C4-2B (cell line): ENCODE measurements around the gene ARHGAP8.

Experiments
- ZFX ChIP-seq: fragments of 450-650 bp; IDR thresholded peaks from 2 replicates; pipeline ENCODE4 v1.6.1; 2017
- TF ChIP-seq, protein P1 (sequence below): fragments of 450-650 bp; conservative IDR thresholded peaks from 2 replicates; pipeline ENCODE4 v1.5.1; 2017; ENCODE audit warnings: mild to moderate bottlenecking

DNA sequence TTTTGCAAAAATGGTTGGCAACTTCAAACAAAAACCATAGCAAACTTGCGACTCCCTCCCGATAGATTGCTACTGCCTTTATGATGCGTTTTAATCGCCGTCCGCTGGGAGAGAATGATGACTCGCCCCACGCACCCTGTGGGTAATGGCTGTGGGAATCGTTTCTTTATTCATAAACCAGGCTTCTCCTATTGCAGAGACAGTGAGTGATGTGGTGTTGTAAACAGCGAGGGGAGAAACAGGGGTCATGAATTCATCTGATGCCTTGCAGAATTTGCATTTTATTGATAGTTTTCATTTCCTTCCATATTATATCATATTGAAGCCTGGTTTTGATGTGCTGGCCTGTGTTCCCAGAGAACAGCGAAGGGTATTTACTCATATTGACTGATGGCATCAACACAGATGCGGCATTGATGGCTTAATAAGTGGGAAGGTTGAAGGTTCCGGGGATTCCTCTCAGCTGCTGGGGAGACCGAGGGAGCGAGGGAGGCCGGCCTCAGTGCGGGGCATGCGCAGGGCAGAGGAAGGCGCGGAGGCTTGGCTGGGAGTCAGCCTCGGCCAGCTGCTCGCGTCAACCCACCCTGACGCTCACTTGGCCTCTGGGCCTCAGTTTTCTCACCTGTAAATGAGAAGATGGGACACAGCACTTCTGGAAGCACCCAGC, 41.3 kb downstream of the ARHGAP8 start:
- TF ChIP-seq, protein P1, sequence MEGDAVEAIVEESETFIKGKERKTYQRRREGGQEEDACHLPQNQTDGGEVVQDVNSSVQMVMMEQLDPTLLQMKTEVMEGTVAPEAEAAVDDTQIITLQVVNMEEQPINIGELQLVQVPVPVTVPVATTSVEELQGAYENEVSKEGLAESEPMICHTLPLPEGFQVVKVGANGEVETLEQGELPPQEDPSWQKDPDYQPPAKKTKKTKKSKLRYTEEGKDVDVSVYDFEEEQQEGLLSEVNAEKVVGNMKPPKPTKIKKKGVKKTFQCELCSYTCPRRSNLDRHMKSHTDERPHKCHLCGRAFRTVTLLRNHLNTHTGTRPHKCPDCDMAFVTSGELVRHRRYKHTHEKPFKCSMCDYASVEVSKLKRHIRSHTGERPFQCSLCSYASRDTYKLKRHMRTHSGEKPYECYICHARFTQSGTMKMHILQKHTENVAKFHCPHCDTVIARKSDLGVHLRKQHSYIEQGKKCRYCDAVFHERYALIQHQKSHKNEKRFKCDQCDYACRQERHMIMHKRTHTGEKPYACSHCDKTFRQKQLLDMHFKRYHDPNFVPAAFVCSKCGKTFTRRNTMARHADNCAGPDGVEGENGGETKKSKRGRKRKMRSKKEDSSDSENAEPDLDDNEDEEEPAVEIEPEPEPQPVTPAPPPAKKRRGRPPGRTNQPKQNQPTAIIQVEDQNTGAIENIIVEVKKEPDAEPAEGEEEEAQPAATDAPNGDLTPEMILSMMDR = no peak
- no peak for TF ChIP-seq ZFX
